Smooth muscle cell (in vitro differentiated cells): Measurements from ENCODE around the gene CLEC16A. TPM values are rescaled to one million over a fixed set of nuclear protein-coding genes. Genes with fewer than 3 reads are reported as not detected.

Experiments used
- DNase-seq: peaks from one replicate; lab custom pipeline; 2025; ENCODE audit not compliant: unreplicated experiment; lab: John Stamatoyannopoulos, UW
- H2AFZ ChIP-seq: fragments of 200-600 bp; sonication (generic); 2 replicates; pipeline ENCODE4 v1.6.0; 2016; ENCODE audit warnings: antibody characterized with exemption, low read depth, mild to moderate bottlenecking
- H3F3A ChIP-seq: fragments of 200-600 bp; sonication (generic); 2 replicates; pipeline ENCODE4 v1.6.0; 2017; ENCODE audit warnings: antibody characterized with exemption, low read depth
- H3K27ac ChIP-seq: fragments of 200-600 bp; sonication (generic); 2 replicates; pipeline ENCODE4 v1.5.1; 2016; ENCODE audit warnings: low read depth, mild to moderate bottlenecking
- H3K27me3 ChIP-seq: fragments of 200-600 bp; sonication (generic); 2 replicates; pipeline ENCODE4 v1.6.1; 2016; ENCODE audit warnings: low read depth, mild to moderate bottlenecking
- H3K36me3 ChIP-seq: fragments of 200-600 bp; sonication (generic); 2 replicates; pipeline ENCODE4 v1.5.1; 2016; ENCODE audit warnings: low read depth
- H3K4me1 ChIP-seq: fragments of 200-600 bp; sonication (generic); 2 replicates; pipeline ENCODE4 v1.5.1; 2016; ENCODE audit warnings: low read depth
- H3K4me2 ChIP-seq: fragments of 200-600 bp; sonication (generic); 2 replicates; pipeline ENCODE4 v1.6.0; 2016; ENCODE audit warnings: mild to moderate bottlenecking
- H3K4me3 ChIP-seq: fragments of 200-600 bp; sonication (generic); 2 replicates; pipeline ENCODE4 v1.5.1; 2016; ENCODE audit warnings: mild to moderate bottlenecking
- H3K79me2 ChIP-seq: fragments of 200-600 bp; sonication (generic); 2 replicates; pipeline ENCODE4 v1.6.0; 2016; ENCODE audit warnings: low read depth, mild to moderate bottlenecking
- H3K9ac ChIP-seq: fragments of 200-600 bp; sonication (generic); 2 replicates; pipeline ENCODE4 v1.6.0; 2016; ENCODE audit warnings: low read depth
- H3K9me3 ChIP-seq: fragments of 200-600 bp; sonication (generic); replicated peaks from 2 replicates; pipeline ENCODE4 v1.5.1; 2016; ENCODE audit warnings: low read depth
- H4K20me1 ChIP-seq: fragments of 200-600 bp; sonication (generic); 2 replicates; pipeline ENCODE4 v1.6.0; 2016; ENCODE audit warnings: low read depth
- CTCF ChIP-seq: fragments of 200-600 bp; sonication (generic); IDR thresholded peaks from 2 replicates; pipeline ENCODE4 v1.5.1; 2017; ENCODE audit warnings: borderline replicate concordance, mild to moderate bottlenecking, antibody characterized with exemption; ENCODE audit not compliant: insufficient read depth, poor library complexity, severe bottlenecking
- WGBS: methylation state at CpG from one replicate; pipeline ENCODE4 v1.1.7; 2016; ENCODE audit warnings: low lambda C conversion rate; 5-methylcytosine and 5-hydroxymethylcytosine counted together
- polyA plus RNA-seq: library from polyadenylated mRNA; unstranded; fragments of >200 nt; fragmentation: Nextera tagmentation; extraction: Ambion mirVana; gene quantifications from 2 replicates; pipeline ENCODE4 v1.2.1, GENCODE V29; 2016
- total RNA-seq: library from RNA; depleted of rRNA; stranded (reverse); fragments of >200 nt; gene quantifications from 2 replicates; pipeline ENCODE4 v1.2.3, GENCODE V29; 2014

Gene CLEC16A
- total and polyA plus RNA-seq, 2 experiments from 2014 or later, result 12.6 to 16.2 TPM

- Histone ChIP-seq H2AFZ (peak overlapping the region; percentile 94), H3K9me3 (no peaks in the 10 kb centered on the region), H3K79me2 (peaks cover 52% of the 10 kb centered on the region)
Observed at GRCh38 chr16:10945065-10945787, 862 bp downstream of the CLEC16A start.

GRCh38 chr16:10946308-10946707 lies 1.9 kb downstream of the CLEC16A start:
- H3K27ac ChIP-seq, result no peak overlapping the region
- peaks cover 8% of the 10 kb centered on the region for H3F3A ChIP-seq
- no peak for TF ChIP-seq CTCF
- WGBS, result 21% methylated on average over 5 of the region's 5 CpGs
- H3K4me2 ChIP-seq, result peak overlapping the region; percentile 90
- no peaks in the 10 kb centered on the region for H3K27me3 ChIP-seq
- H3K36me3 ChIP-seq, result no peaks in the 10 kb centered on the region
- H3K9ac ChIP-seq, result no peak overlapping the region
- H3K4me1 ChIP-seq, result peaks cover 27% of the 10 kb centered on the region
- peaks cover 52% of the 10 kb centered on the region for H4K20me1 ChIP-seq
- no peak for DNase-seq
- H3K4me3 ChIP-seq, result peak overlapping the region; percentile 96
- H2AFZ ChIP-seq, result no peak overlapping the region
- H3K79me2 ChIP-seq, result peaks cover 41% of the 10 kb centered on the region
- H3K9me3 ChIP-seq, result no peaks in the 10 kb centered on the region

More at GRCh38 chr16:10945065-10945787, 862 bp downstream of the CLEC16A start:
- H4K20me1 ChIP-seq, result peaks cover 52% of the 10 kb centered on the region
- no peaks in the 10 kb centered on the region for H3K36me3 ChIP-seq
- no peak overlapping the region for H3K27ac ChIP-seq
- no peaks in the 10 kb centered on the region for H3K27me3 ChIP-seq
- peak overlapping the region; percentile 86 for H3K9ac ChIP-seq
- 45% methylated on average over 14 of the region's 14 CpGs for WGBS
- H3K4me3 ChIP-seq, result peak overlapping the region; percentile 96
- peaks cover 37% of the 10 kb centered on the region for H3K4me1 ChIP-seq
- no peak for DNase-seq
- peak overlapping the region; percentile 90 for H3K4me2 ChIP-seq
- H3F3A ChIP-seq, result peaks cover 8% of the 10 kb centered on the region
- TF ChIP-seq CTCF, result no peak

- 79% methylated on average over 10 of the region's 10 CpGs for WGBS
- Histone ChIP-seq H3K4me3 (no peak overlapping the region), H3K9ac (no peak overlapping the region), H2AFZ (no peak overlapping the region), H3K79me2 (peaks cover 37% of the 10 kb centered on the region), H3K36me3 (no peaks in the 10 kb centered on the region), H3K4me2 (no peak overlapping the region), H3K27ac (no peak overlapping the region), H3K9me3 (no peaks in the 10 kb centered on the region), H3K4me1 (peaks cover 27% of the 10 kb centered on the region), H4K20me1 (peaks cover 60% of the 10 kb centered on the region), H3F3A (peaks cover 8% of the 10 kb centered on the region), H3K27me3 (no peaks in the 10 kb centered on the region)
- TF ChIP-seq CTCF, result no peak
- DNase-seq, result no peak
Observed at GRCh38 chr16:10947211-10947787, 2.9 kb downstream of the CLEC16A start.
